ENCODE measurements around the gene CEP170B.

DNA sequence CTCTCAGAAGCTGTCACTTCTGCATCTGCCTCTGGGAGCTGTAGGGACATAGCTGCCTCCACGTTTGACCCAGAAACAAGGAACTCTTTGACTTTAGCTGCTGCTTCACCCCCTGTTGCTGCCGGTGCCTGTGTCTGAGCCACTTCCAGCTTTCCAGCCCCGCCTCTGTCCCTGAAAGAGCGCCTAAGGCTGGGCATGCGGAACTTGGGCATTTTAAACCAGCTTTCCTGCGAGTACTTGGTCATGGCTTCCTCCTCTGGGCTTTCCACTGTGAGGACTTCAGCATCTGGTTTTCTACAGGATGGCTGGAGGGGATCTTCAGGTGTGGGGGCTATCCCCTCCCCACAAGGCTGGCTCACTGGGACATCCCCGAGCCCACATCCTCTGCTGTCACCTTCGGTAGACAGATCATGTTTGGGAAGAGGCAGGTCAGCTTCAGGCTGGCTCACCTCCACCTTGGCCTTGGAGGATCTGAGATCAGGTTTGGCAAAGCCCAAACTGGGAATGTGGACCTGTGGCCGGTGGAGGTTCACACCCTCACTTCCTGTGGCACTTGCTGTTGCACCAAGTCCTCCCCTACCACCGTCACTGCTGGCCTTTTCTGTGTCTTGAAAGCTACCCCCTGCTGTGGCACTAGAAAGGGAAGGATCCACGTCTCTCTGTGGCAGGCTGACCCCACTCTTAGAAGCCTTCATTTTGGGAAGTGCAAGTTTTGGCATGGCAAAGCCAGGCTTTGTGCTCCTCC lies 74.8 kb downstream of the CEP170B start:
- TF ChIP-seq CTCF (IDR thresholded peaks at IDR 0.05; ENCODE audit: low read length) (no peak), EZH2 (IDR thresholded peaks at IDR 0.05; ENCODE audit: borderline replicate concordance, low read length) (no peak)
